Endometrial microvascular endothelial cells (primary cell): ENCODE results near the gene NR1D2. TPM values are rescaled to one million over a fixed set of nuclear protein-coding genes. Genes with fewer than 3 reads are reported as not detected.

ENCODE experiments used
- in situ Hi-C: cut with HindIII; loops from 2 replicates; pipeline ENCODE4 v1.10.0; 2017; ENCODE audit warnings: low sequenced_read_pairs, low pct_unique_long_range_greater_than_20kb; ENCODE audit errors: inconsistent ontology term
- total RNA-seq: library from RNA; depleted of rRNA; stranded (reverse); fragments of >200 nt; gene quantifications from one replicate; pipeline ENCODE4 v1.2.3, GENCODE V29; 2015; ENCODE audit errors: inconsistent ontology term

Gene NR1D2
- total RNA-seq, 1 donor from 2014 or later: 14.6 TPM

- in situ Hi-C loops: no loop called here
Observed at GRCh38 chr3:23959135-23959900, 14.2 kb downstream of the NR1D2 start.

- in situ Hi-C loops: no loop called here
Observed at GRCh38 chr3:23960649-23961048, 15.6 kb downstream of the NR1D2 start.

GRCh38 chr3:23961066-23961465, 16.0 kb downstream of the NR1D2 start:
- in situ Hi-C loops: no loop called here

- in situ Hi-C loops: no loop called here
Observed at GRCh38 chr3:23961913-23962312, 16.8 kb downstream of the NR1D2 start.

GRCh38 chr3:23964537-23965235, 19.6 kb downstream of the NR1D2 start:
- in situ Hi-C loops: no loop called here

GRCh38 chr3:23966328-23966727, 21.2 kb downstream of the NR1D2 start:
- in situ Hi-C loops: no loop called here

- in situ Hi-C loops: no loop called here
Observed at GRCh38 chr3:23968463-23969184, 23.5 kb downstream of the NR1D2 start.

GRCh38 chr3:23969393-23969792, 24.3 kb downstream of the NR1D2 start:
- in situ Hi-C loops: no loop called here

GRCh38 chr3:23971684-23972083, 26.6 kb downstream of the NR1D2 start:
- in situ Hi-C loops: no loop called here

- in situ Hi-C loops: no loop called here
Observed at GRCh38 chr3:23976555-23976954, 31.5 kb downstream of the NR1D2 start.

GRCh38 chr3:23979569-23979968, 34.5 kb downstream of the NR1D2 start:
- in situ Hi-C loops: no loop called here

GRCh38 chr3:23981136-23981535, 36.0 kb downstream of the NR1D2 start:
- in situ Hi-C loops: no loop called here

- in situ Hi-C loops: no loop called here
Observed at GRCh38 chr3:23981955-23982354, 36.9 kb downstream of the NR1D2 start.

- in situ Hi-C loops: no loop called here
Observed at GRCh38 chr3:23984934-23985333, 39.8 kb downstream of the NR1D2 start.

GRCh38 chr3:23985747-23986544, 40.9 kb downstream of the NR1D2 start:
- in situ Hi-C loops: no loop called here

- in situ Hi-C loops: no loop called here
Observed at GRCh38 chr3:23987356-23987755, 42.3 kb downstream of the NR1D2 start.

- in situ Hi-C loops: no loop called here
Observed at GRCh38 chr3:23991306-23991682, 46.2 kb downstream of the NR1D2 start.

GRCh38 chr3:23991683-23992628, 46.9 kb downstream of the NR1D2 start:
- in situ Hi-C loops: no loop called here
